NCI-H2081 treated with DMSO at 0.1 percent for 48 hours (cell line): ENCODE results near the gene C8A.

Source experiments
- DNase-seq: peaks from one replicate; lab custom pipeline; 2025; lab: John Stamatoyannopoulos, UW

C8A gene

DNA sequence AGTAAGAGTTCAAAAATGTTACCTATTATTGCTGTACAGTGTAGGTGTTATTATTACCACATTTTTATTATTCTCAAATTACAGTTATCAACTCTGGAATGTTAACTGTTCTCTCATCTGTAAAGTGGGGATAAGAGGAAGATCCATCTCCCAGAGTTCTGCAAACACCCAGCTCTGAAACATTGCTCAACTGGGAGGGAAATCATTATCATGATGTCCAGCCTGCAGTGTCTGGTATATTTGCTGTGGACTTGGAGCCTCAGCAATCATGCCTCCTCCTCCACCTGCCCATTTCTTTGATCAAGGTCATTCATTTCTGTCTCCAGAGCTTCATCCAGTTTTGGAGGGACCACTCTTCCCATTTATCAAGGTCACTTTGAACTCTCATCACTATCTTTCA is 39.4 kb downstream of the C8A start:
- no peak for DNase-seq

DNA sequence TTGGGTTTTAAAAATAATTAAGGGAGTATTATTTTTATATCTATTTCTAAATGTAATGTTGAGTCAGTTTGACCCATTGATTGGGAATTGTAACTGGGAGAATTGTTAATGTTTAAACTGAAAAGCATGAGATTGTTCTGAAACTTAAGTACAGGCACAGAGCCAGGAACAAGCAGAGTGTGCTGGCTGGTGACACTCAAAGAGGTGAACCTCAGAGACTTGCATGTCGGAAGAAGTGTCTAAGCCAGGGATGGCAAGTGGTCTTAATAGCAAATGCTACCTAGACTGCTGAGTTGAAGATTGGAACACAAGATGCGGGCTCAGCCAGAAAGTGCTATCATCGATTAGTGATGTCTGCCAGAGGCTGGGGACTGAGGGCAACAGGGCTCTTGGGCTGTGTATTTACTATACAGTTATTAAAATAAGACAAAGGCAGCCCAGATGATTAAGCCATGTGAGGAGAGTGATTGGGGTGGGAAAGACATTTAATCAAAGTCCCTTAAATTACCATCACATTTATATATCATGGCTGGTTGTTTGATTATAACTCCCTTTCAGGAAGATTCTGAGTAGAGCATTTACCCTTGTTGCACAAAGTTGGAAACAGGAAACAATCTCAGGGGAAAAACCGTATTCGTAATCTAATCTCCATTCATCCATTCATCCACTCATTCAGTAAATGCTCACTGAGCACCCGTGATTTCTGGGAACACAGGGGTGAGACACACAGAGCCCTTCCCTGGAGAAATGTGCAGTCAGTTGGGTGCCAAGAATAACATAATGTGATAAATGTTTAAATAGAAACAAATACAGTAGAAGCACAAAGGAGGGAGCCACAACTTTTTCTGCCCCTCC is 42.8 kb downstream of the C8A start:
- no peak for DNase-seq

DNA sequence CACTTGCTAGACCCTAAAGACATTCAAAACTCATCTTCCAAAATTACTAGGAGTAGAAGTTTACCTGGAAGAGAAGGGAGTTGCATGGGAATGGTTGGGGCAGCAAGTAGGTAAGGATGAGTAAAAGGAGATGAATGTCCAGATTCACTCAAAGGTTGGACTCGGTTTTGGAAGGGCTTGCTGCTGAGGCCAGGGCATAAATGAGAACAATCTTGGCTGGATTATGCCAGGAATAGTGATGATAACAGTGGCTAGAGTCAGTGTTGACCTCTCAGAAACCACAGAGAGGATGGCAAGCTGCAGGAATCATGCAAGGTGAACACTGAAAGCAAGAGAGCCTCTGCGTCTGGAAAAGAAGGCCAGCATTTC is 43.4 kb downstream of the C8A start:
- DNase-seq = no peak

DNA sequence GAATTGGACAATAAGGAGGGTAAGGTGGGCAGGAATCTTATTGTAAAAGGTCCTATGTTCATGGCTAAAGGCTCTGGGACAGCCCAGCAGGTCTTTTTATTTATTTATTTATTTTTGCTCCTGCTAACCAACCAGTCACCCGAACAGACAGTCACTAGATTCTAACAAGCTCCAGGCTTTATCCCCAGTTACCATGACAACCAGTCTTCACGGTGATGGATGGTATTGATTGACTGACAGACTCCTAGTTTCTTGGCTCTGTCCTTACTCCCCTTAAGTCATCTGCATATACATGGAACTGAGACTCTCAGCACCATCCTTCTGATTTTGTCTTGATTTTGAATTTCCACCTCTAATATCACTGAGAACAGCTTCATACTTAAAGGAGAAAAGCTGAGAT is 44.3 kb downstream of the C8A start:
- no peak for DNase-seq

DNA sequence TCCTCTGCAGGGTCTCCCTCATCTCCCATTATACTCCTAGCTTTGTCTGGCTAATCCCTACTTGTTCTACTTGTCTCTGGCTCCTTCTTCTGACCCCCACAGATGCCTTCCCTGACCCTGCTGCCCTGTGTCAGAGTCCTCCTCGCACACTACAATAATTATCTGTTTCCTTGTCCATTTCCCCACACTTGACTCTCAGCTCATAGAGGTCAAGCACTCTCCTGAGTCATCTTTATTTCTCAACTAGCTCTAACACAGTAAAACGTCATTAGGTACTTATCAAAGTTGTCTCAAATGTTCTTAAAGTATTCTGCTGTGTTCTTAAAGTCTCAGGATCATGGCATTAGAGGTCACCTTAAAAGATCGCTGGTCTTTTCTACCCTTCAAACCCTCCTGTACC is 47.1 kb downstream of the C8A start:
- DNase-seq = no peak

DNA sequence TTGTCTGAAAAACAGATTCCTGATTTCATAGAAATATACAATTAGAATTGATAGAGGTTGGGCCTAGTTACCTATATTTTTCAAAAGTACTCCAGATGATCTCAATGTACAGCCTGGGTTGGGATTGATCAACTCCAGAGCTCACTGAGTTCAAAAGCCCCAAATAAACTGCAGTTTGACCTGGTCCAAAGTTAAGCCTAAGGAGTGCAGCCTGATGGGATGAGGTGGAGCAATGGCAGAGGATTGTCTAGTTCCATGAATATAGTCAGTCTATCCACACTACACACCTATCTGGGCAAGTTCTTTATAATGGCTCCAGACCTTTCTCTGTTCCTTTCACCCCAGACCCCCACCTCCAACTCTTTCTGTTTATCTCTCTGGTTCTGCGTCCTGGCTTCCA is 49.2 kb downstream of the C8A start:
- no peak for DNase-seq

DNA sequence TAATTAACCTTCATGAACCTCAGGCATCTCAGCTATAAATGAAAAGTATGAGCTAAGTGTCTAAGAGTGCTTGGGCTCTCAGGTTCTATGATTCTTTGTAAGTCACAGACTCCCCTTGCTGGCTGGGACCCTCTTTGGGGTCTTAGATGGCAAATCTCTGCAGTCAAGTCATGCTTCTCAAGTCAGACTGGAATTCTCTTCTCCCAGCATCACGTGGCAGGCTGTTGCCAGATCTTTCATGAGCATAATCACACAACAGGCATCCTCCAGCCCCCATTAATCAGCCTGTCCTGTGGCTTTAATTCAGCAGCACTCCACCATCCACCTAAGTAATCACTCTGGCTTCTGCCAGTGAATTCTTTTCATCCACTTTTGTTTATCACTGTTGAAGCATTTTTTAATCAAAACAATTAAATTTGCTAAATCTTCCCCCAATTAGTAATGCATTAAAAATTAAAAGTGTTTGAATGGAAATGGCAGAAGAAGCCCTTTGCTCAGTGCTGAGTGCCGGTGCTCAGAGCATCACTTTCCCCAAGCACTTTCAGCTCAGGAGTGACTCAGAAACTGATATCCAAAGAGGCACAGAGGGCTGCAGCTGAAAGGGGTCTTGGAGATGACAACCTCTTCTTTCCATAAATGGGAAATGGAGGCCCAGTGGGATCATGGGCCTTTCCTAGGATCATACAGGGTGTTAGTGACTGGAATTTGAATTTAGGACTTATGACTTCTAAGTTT is 50.2 kb downstream of the C8A start:
- no peak for DNase-seq

DNA sequence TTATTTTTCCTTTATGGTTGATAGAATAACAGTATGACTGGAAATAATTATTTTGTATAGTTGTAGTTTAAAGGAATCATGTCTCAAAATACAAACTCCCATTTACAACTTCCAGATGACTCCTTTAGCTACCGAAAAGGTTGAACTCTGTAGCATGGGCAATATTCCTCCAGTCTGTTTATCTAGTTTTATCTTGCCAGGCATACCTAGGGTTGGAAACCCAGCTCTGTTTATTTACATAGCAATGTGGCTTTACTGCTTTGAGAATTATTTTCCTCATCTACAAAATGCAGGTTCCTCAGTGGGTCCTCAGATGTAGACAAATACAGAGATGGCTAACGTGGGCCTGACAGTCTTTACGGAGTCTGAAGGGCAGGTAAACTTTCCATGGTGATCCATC is 51.1 kb downstream of the C8A start:
- DNase-seq = no peak

DNA sequence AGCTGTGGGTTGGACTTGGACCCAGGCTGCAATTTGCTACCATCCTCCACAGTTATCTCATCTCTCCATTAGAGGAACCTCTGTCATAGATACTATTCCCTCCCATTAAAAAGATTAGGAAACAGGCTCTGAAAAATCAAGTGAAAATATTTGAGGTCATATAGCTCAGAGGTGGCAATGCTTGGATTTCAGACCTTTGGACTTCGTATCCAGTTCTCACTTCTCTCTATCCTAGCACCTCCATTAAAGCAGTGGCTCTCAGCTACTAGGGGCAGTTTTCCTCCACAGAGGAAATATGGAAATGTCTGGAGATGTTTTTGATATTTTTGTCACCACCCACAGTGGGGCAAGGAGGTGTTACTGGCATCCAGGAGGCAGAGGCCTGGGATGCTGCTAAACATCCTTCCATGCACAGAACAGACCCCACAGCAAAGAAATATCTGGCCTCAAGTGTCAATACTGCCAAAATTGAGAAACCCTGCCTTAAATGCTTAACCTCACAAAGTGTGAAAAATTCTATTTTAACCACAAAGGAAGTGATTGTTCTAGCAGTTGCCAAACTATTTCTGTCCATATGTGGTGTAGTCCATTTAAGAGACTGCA is 54.1 kb downstream of the C8A start:
- DNase-seq = no peak

DNA sequence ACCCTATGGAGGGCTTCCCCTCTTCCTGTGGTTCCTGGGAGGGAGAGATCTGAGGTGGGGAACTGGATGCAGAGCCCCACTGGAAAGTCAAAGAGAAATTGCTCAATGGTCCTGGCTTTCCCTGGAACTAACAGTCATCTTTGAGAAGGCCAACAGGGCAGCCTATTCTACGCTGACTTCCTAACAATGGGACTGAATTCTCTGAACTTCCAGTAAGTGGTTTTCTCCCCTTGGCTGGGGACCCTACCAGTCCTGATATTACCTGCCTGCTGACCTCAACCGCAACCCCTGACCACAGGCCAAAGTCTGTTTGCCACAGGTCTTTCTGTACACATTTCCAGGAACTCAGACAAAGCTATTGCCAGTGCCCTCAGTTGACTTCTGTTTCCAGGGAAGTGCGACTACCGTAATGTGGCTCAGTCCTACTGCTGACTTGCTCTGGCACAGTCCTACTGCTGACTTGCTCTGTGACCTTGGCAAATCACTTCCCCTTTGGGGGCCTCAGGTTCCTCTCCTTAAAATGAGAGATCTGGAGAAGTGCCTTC is 55.9 kb downstream of the C8A start:
- no peak for DNase-seq

DNA sequence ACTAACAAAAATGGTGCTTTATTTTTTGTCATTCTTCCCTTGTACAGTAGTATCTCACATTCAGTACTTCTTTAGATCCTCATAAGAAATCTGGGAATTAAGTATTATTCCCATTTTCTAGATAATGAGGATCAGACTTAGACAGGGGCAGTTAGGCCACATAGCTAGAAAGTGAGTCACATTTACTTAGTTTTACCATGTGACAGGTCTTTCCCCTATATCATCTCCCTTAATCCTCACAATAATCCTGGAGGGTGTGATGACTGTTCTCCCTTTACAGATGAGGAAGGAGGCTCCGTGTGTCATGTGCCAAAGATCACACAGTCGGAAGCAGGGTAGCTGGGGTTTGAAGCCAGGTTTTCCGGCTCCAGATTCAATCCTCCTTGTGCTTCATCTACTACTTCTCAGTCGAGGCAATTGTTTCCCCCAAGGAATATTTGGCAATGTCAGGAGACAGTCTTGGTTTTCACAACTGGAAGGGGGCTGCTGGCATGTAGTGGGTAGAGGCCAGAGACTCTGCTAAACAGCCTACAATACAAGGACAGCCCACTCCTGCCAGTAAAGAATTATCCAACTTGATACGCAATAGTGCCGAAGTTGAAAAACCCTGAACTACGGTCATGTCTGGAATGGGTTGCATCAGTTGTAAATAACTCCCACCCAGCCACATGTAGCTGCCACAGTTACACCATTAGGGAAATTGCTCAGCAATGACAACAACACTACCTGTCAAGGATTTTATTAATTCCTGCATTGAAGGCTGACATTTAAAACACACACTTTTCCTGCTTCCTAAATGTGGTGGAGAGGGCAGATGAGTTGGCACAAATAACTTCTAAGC is 56.7 kb downstream of the C8A start:
- no peak for DNase-seq

DNA sequence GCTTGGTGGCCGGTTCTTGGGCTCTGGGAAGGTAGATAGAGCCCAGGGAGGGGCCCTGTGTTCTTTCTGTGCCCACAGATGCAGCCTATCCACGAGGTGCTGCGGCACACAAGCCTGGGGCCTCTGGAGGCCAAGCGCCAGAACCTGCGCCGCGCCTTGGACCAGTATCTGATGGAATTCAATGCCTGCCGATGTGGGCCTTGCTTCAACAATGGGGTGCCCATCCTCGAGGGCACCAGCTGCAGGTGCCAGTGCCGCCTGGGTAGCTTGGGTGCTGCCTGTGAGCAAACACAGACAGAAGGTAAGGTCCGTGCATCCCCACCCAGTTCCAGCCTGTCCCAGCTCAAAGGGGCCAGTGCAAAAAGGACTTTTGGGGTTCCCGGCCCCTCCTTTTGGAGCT is 57.7 kb downstream of the C8A start:
- no peak for DNase-seq

DNA sequence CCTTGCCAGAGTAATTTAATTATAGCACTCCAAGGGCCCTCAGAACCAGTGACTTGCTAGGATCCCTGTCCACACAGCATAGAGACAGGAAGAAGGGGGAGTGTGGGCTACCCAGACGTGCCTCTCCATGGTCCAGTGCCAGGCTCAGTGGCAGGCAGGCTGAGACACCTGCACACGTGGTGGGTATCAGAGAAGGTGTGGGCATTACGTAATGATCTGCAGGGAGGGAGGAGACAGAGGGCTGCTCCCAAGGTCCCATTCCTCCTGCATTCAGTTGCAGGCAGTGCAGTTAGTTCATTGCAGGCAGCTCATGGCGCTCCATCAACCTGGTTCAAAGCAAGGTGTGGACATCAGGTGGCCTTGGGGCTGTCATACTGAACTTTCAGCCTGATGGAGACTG is 61.4 kb downstream of the C8A start:
- no peak for DNase-seq

DNA sequence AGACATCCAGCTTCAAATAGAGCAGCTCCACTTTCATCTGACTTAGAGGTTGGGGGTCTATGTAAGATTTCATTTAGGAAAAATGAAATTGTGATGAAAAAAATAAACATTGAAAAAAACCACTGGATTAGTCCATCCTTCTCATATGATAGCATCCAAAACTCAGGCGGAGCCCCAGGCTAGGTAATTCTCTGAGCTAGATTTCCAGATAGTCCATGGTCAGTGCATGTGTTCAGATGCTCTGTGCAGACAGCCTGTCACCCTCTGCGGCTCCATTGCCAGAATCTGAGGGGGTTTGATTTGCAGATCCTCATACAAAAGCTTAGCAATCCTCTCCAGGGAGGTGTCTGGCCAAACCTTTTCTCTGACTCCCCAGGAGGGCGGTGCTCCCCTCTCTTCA is 62.0 kb downstream of the C8A start:
- DNase-seq = no peak

DNA sequence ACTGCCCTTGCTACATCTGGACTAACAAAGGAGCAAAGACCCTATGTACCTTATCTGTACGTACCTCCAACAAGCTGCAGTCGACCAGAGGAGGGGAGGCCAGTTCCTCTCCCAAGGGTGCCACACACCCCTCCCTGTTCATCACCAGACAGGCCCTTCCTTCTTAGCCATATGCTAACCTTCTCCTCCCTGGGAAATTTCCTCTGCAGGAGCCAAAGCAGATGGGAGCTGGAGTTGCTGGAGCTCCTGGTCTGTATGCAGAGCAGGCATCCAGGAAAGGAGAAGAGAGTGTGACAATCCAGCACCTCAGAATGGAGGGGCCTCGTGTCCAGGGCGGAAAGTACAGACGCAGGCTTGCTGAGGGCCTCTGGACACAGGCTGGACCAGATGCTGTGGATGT is 62.8 kb downstream of the C8A start:
- no peak for DNase-seq

DNA sequence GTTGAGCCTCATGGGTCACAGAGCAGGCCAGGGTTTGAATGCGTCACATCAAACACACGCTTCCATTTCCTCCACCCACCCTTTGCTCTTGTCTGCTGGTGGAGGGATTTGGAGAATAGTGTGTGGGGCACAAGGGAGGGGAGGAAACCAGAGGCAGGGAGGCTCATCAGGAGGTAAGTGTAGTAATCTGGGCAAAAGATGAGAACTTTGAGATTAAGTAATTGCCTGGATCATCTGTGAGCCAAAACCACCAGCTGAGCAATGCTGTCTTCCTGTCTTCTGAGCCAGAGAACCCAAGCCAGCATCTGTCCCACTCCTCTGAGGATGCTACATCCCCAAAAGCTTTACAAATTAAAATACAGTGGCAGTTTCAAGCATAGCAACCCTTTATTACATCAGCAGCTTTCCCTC is 66.0 kb downstream of the C8A start:
- DNase-seq = no peak

DNA sequence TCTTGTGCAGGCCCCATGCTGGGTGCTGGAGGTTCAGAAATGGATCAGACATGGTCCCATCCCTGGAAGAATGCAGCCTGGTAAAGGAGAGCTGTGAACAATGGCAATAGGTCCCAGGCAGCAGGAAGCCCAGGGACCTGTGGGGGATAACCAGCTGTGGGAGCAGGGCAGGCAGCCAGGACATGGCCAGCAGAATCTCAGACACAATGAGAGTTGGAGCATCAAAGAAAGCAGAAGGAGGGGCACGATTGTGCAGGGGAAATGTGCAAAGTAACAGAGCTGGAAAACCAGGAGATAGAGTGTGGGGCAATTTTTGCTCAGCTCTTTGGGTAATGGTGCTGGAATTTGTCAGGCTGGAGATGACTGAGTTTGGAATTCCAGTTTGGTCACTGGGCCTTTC is 66.9 kb downstream of the C8A start:
- DNase-seq = no peak

DNA sequence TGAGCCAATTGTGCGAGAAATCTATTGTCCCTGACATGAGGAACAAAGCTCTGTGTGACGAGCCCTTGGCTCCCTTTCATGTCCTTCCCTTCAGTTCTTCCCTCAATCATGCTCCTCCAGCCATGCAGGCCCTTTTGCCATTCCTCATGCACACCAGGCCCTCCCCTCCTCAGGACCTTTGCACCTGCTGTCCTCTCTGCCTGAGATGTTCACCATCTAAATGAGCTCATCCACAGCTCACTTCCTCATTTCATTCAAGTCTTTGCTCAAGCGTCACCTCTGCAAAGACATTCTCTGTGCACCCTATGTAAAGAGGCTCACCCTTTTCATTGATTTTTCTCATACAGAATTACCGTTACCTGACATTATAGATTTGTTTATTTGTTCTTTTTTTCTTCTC is 67.5 kb downstream of the C8A start:
- no peak for DNase-seq

DNA sequence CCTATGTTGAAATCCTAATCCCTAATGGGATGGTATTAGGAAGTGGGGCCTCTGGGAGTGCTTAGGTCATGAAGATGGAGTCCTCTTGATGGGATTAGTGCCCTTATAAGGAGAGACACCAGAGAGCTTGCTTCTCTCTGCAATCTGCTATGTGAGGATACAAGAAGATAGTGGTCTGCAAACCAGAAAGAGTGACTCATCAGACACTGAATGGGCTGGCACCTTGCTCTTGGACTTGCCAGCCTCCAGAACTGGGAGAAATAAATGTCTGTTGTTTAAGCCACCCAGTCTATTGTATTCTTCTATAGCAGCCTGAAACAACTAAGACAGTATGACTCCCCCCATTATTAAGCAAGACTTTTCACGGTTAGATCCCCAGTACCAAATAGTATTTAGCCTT is 67.9 kb downstream of the C8A start:
- no peak for DNase-seq

DNA sequence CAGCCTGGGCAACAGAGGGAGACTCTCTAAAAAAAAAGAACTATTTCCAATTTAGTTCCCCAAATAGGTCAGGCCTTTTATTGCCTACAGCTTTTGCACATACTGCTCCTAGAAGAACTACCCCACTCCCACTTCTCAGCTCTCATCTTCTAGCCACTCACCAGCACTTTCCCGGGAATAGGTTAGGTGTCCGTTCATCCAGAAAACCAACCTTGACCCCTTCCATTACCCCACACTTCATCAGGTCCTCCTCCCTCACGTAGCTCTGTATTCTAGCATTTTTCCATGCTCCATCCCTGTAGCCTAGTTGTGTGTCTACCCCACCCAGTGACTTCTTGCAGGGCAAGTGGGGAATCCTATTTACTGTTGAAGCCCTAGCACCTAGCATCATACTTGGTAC is 68.6 kb downstream of the C8A start:
- DNase-seq = no peak

DNA sequence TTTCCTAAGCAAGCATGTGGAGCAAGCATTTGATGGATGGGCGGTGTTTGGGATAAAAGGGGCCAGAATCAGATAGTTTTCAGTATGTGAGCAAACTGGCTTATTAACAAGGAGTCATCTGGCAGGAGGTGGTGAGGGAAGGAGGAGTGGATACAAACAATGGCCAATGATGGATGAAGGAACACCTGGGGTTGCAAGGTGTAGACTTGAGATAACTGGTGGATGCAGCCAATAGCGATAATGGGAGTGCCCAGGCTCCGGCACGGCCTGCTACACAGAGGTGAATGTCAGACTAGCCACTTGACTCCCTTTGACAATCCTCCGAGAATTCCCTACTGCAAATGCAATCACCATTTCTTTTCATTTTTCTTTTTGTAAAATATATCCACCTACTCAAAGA is 69.5 kb downstream of the C8A start:
- DNase-seq = no peak

DNA sequence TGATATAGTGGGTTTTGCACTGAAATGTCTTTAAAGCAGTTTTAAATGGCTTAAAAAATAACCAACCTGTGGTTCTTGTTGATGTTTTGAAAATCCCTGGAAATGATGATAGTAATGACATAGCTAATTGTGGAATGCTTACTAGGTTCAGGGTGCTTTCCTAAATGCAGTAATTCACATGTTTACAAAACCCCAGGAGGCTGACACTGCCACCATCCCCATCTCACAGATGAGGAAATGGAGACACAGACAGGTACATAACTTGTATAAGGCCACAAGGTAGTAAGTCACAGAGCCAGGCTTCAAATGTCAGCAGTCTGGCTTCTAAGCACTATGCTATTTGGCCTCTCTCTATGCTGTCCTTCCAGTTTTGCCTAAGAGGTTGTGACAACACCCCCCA is 70.6 kb downstream of the C8A start:
- DNase-seq = no peak
